Measurements from ENCODE around the gene FBRSL1.

FBRSL1 gene

DNA sequence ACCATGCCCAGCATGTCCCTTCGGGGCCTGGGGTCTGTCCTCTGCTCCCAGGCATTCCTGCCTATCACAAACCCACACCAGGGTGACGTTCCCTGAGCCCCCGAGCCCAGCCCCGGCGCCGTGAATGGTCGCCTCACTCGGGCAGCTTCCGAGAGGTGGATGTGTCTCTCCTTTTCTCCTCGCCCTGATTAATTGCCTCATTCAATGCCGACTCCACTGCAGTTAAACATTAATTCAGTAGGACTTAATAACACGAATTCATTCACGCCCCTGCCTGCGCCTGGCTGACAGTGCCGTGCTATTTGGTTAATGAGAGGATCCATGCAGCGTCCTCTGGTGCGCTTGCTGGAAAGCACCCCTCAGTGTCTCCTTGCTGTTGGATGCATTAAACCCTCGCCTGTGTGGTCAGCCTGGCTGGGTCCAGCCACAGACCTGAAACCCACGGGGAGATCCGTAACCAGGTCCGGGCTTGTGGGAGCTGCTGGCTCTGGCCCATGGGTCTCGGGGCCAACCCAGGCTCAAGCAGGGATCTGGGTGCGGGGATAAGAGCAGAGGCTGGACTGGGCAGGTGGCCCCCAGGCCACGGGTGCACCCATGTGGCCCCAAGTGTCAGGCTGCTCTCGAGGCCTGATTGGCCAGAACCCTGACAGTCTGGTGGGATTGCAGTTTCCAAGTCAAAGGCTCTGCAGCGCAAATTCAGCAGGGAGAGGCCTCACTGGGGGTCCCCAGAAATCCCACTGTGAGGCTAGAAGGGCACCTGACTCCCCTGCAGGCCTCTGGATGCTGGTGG lies 55.4 kb downstream of the FBRSL1 start:
- no peak for DNase-seq (ENCODE audit: low read depth)
- no peak overlapping the region for H3K4me3 ChIP-seq (ENCODE audit: low read depth, low read length)

DNA sequence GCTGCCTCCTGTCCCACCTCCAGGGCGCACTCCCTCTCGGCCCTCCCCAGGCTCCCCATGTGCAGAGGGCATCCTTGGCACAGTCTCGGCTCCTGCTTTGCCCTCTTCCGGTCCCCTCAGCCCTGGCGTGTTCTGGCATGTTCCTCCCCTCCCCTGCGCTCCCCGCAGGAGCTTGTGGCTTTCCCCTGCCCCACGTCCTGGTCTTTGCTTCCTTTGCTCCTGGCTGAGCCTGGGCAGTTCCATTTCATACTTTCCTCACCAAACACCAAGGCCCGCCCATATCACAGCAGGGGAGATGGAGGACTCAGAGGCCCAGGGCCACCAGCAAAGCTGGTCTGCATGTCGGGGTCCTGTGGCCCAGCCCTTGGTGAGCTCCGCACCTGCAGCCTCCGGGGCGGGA lies 56.0 kb downstream of the FBRSL1 start:
- no peak for DNase-seq (ENCODE audit: low read depth)
- no peak overlapping the region for H3K4me3 ChIP-seq (ENCODE audit: low read depth, low read length)

- H3K4me3 ChIP-seq (ENCODE audit: low read depth, low read length), result no peak overlapping the region
- no peak for DNase-seq (ENCODE audit: low read depth)
These were observed 56.7 kb downstream of the FBRSL1 start for GRCh38 chr12:132546647-132547046.

GRCh38 chr12:132547205-132547740 lies 57.3 kb downstream of the FBRSL1 start:
- DNase-seq (ENCODE audit: low read depth), result no peak
- no peak overlapping the region for H3K4me3 ChIP-seq (ENCODE audit: low read depth, low read length)

DNA sequence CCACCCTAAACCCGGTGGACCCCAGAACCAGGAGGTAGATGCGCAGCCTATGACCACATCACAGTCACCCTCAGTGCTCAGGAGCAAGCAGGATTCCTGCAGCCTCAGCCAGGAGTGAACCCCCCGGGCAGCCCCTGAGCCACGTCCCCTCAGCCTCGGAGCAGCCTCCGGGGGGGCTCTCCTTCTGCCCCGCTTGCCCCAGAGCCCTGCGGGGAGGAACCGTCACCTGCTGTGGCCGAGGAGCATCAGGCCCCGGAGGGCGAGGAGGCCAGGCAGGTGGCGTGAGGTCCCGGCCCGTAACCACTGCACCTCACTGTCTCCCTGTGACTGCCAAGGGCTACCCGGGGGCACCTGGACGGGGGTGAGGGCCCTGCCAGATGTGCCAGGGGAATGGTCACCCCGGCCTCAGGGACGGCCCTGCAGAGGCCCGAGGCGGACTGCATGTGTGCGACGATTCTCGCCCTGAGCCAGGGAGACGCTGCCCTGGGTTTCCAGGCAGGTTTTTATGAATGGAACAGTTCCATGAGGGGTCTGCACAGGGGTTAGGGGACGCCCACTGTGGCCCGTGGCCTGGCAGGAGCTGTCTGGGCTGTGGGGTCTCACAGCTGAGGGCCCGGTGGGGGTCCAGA lies 58.6 kb downstream of the FBRSL1 start:
- no peak for DNase-seq (ENCODE audit: low read depth)
- H3K4me3 ChIP-seq (ENCODE audit: low read depth, low read length), result no peak overlapping the region

- no peak for DNase-seq (ENCODE audit: low read depth)
- H3K4me3 ChIP-seq (ENCODE audit: low read depth, low read length), result no peak overlapping the region
These were observed 59.1 kb downstream of the FBRSL1 start for GRCh38 chr12:132549059-132549458.

DNA sequence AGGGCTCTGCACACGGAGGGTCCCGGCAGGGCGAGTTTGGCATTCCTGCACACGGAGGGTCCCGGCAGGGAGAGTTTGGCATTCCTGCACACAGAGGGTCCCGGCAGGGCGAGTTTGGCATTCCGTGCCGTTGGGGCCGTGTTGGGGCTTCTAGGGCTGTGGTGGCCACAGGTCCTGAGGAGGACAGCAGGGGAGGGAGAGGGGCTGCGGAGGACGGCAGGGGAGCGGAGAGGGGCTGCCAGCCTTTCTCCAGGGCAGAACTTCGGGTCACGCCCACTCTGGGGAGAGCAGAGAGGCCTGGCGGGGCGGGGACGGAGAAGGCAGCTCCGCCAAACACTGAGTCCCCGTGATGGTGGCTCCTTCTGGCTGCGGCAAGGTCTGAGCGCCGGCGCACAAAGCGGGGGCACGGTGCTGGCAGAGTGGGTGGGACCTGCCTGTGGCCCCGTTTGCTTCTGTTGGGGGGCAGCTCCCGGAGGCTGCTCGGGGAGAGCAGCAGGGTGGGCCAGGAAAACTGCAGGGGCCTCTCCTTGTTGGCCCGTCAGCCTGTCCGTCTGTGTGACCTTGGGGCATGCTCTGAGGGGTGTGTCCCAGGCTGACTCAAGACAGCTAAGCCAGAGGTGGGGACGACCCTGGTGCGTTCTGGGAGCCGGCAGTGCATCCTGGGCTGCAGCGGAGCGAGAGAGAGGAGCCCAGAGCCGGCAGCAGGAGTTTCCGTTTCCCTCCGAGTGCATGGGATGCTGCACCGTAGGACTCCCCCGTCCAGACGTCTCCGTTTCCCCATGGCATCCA lies 60.3 kb downstream of the FBRSL1 start:
- no peak for DNase-seq (ENCODE audit: low read depth)
- H3K4me3 ChIP-seq (ENCODE audit: low read depth, low read length), result no peak overlapping the region

GRCh38 chr12:132550830-132551640 lies 61.1 kb downstream of the FBRSL1 start:
- no peak for DNase-seq (ENCODE audit: low read depth)
- no peak overlapping the region for H3K4me3 ChIP-seq (ENCODE audit: low read depth, low read length)

GRCh38 chr12:132551641-132552031 lies 61.7 kb downstream of the FBRSL1 start:
- H3K4me3 ChIP-seq (ENCODE audit: low read depth, low read length), result no peak overlapping the region
- no peak for DNase-seq (ENCODE audit: low read depth)

DNA sequence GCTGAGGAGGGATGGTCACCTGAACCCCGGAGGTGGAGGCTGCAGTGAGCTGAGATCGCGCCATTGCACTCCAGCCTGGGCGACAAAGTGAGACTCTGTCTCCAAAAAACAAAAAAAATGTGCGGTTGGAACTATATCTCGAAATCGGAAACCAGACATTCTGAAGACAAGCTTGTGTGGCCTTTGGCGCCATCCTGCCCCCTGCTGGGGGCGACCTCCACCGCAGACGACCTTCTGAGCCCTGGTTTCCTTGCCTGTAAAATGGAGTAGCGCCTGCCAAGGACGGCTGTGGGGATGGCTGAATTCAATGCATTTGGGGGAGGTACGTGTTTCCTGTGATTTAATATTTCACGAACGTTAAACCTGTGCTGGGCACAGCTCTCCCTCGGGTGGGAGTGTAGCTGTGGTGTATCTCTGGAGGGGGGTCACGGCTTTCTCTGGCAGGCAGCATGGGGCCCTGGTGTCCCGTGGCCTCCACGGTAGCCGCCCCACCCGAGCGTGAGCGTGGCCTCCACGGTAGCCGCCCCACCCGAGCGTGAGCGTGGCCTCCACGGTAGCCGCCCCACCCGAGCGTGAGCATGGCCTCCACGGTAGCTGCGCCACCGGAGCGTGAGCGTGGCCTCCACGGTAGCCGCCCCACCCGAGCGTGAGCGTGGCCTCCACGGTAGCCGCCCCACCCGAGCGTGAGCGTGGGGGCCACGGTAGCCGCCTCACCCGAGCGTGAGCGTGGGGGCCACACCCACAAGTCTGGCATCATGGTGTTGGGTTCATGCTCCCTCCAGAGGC lies 65.1 kb downstream of the FBRSL1 start:
- no peak overlapping the region for H3K4me3 ChIP-seq (ENCODE audit: low read depth, low read length)
- no peak for DNase-seq (ENCODE audit: low read depth)

DNA sequence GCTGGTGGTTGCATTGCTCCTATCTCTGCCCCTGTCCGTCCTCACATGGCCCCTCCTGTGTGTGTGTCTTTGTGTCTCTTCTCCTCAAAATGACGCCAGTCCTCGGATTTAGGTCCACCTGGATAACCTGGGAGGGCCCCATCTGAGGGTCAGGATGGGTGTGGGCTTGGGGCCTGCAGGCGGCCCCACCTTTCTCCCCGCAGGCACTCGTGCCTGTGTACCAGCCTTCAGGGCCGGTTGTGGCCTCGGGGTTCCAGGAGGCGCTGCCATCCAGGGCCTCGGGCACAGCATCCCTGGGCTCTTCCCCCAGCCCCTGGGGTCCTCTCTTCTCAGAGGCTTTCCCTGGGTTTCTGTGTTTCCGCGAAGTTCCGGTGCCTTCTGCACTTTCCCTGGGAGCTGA lies 65.7 kb downstream of the FBRSL1 start:
- no peak for DNase-seq (ENCODE audit: low read depth)
- H3K4me3 ChIP-seq (ENCODE audit: low read depth, low read length), result no peak overlapping the region

DNA sequence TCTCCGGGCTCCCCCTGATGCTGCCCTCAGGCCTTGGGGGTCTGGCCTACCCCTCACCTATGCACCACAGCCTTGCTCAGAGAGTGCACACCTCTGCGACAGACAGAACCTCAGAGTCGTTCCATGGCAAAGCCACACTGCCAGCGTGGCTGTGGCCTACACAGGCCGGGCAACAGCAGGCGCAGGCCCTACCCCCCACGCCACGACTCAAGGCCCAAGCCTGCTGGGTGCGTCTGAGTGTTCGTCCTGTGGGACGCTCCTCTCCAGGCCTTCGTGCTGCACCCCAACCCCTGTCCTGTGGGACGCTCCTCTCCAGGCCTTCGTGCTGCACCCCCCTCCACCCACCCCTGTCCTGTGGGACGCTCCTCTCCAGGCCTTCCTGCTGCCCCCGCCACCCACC lies 66.3 kb downstream of the FBRSL1 start:
- DNase-seq (ENCODE audit: low read depth), result no peak
- H3K4me3 ChIP-seq (ENCODE audit: low read depth, low read length), result no peak overlapping the region

- no peak for DNase-seq (ENCODE audit: low read depth)
- no peak overlapping the region for H3K4me3 ChIP-seq (ENCODE audit: low read depth, low read length)
These were observed 66.8 kb downstream of the FBRSL1 start for GRCh38 chr12:132556801-132557200.

DNA sequence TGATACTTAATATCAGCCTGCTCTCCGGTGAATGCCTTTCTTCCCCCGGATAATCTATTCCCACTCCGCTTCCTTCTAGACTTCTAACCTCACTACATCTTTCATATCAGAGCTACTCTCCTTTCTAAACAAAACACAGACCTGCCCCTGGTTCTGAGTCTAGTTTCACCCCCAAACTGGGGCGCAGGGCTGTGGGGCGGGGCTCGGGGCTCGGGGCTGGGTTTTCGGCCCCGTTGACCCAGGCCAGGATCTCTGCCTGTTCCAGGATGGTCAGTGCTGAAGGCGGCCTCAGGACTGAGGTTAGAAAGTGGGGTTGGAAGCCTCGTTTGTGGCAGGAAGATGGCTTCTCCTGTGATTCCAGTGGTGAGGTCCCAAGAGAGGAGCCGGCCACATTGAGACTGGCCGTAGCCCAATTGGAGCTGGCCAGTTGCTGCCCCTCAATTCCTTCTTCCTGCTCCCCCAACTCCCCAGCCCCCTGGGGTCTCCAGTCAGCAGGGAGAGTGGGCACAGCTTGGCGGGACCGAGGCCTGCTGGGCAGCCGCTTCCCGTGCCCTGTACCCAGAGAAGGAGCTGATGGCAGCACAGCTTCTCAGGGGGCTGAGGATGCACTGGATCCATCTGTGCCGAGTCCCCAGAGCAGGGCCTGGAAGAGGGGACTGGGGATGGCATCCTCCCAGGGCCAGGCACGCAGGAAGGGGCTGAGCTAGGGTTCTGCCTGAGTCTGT lies 67.5 kb downstream of the FBRSL1 start:
- no peak for DNase-seq (ENCODE audit: low read depth)
- H3K4me3 ChIP-seq (ENCODE audit: low read depth, low read length), result no peak overlapping the region

- no peak for DNase-seq (ENCODE audit: low read depth)
- no peak overlapping the region for H3K4me3 ChIP-seq (ENCODE audit: low read depth, low read length)
These were observed 68.3 kb downstream of the FBRSL1 start for GRCh38 chr12:132558042-132558856.

DNA sequence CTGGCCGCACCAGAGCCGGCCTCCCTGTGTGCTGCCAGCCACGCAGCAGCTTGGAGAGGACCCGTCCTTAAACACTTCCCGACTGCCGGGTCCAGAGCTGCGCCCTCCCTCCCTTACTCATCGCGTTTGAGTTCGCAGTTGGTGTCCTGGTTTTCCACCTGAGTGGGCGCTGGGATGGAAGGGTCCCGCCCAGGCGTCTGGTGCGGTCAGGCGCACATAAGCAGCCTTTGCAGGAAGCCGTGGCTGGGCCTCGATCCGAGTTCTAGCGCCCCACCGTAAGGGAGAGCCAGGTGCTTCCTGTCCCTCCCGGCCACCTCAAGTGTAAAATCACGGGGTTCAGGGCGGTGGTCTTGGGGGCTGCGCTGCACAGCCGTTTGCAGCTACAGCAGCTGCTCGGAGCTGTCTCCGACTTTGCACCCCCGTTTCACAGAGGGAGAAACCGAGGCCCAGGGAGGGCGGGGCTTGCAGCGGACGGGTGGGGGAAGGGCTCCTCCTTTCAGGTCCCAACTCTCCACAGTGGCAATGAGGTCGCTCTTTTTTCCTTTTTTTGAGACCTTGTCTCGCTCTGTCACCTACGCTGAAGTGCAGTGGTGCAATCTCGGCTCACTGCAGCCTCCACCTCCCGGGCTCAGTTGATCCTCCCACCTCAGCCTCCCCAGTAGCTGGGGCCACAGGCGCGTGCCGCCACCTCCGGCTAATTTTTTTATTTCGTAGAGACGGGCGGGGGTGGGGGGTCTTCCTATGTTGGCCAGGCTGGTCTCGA lies 69.1 kb downstream of the FBRSL1 start:
- DNase-seq (ENCODE audit: low read depth), result no peak
- H3K4me3 ChIP-seq (ENCODE audit: low read depth, low read length), result peak overlapping the region; percentile 65
